ENCODE results near the gene STPG2.

GRCh38 chr4:97761445-97762114, 381.7 kb downstream of the STPG2 start:
- no peak for TF ChIP-seq CTCF (IDR thresholded peaks at IDR 0.05 in 4 of 5, conservative IDR thresholded peaks at IDR 0.05 in 1 of 5)
- TF ChIP-seq POLR2A (IDR thresholded peaks at IDR 0.05): no peak
